GM12892 (cell line): ENCODE data around the gene PSMC4.
"Not testable (repeated sequence)": the region's sequence is repeated elsewhere in the genome, so short reads cannot be mapped to it uniquely, and the experiment has no call there.

Source experiments
- DNase-seq: peaks from one replicate; pipeline ENCODE4 v3.0.0; 2011; ENCODE audit not compliant: insufficient read length
- FAIRE-seq: peaks from 2 replicates; lab custom pipeline; 2011; peaks lifted over from hg19 to GRCh38; lab: Jason Lieb, UNC
- POLR2A ChIP-seq: IDR thresholded peaks from 2 replicates; pipeline ENCODE4 v1.6.1; 2011; ENCODE audit warnings: low read depth, low read length, control low read depth
- POLR2AphosphoS5 ChIP-seq: IDR thresholded peaks from 2 replicates; pipeline ENCODE4 v1.6.1; 2011; ENCODE audit warnings: low read depth, low read length, control low read depth
- TAF1 ChIP-seq: IDR thresholded peaks from 2 replicates; pipeline ENCODE4 v1.6.1; 2011; ENCODE audit warnings: low read depth, mild to moderate bottlenecking, control low read depth, low read length, borderline replicate concordance

Gene PSMC4

DNA sequence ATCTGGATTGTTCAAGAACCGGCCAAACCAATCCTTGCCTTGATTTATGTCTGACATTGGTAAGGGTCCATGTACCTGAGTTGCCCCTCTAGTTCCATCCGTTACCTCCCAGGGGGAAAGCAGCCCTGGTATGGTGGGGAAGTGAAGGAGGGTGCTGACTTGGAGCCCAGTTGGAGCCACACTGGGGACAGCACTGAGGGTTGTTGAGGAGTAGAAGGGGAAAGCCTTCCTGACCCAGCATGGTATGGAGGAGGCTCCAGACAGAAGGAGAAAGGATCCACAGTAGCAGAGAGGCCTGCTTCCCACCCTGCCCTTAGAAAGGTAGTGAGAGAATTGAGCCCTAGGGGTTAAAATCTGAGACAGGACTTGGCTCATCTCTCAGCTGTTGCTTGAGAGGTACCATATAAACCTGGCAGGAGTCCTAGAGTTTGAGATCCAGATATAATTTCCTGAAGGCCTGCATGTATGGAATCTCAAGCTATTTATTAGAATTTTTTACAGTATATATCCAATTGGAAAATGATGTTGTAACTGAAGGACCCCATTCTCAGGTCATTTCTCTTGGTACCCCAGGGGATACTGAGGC is 19.8 kb upstream of the PSMC4 start:
- FAIRE-seq (no peak), DNase-seq (no peak)
- no peak for TF ChIP-seq TAF1
- TF ChIP-seq POLR2AphosphoS5 = no peak
- no peak for TF ChIP-seq POLR2A

DNA sequence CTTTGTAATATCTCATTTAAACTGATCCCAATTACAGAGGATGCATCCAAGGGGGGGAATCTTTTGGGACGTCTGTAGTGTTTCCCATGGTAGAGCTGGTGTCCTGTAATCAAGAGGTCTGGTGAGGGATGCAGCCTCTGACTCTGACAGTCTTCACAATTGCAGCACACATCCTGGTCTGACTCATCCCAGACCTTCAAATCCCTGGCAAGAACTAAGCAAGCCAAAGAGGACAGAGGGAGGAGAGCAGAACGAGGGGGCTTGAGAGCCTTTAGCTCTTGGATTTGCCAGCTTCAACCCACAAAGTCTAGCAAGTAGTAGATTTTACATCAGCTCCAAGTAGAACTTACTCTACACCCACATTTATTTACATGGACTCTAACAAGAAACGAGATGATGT is 19.3 kb upstream of the PSMC4 start:
- no peak for DNase-seq
- TF ChIP-seq POLR2AphosphoS5 = no peak
- no peak for TF ChIP-seq TAF1
- TF ChIP-seq POLR2A = no peak
- no peak for FAIRE-seq

DNA sequence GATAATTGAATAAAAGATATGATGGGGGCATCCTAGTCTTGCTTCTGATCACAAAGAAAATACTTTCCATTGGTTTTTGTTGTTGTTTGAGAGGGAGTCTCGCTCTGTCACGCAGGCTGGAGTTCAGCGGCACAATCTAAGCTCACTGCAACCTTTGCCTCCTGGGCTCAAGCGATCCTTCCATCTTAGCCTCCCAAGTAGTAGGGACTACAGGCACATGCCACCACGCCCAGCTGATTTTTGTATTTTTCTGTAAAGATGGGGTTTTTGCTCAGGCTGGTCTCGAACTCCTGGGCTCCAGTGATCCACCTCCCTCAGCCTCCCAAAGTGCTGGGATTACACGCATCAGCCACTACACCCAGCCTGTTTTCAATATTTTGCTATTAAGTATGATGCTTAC is 17.1 kb upstream of the PSMC4 start:
- DNase-seq (no peak), FAIRE-seq (peak; percentile 30)
- no peak for TF ChIP-seq POLR2AphosphoS5
- no peak for TF ChIP-seq TAF1
- no peak for TF ChIP-seq POLR2A

DNA sequence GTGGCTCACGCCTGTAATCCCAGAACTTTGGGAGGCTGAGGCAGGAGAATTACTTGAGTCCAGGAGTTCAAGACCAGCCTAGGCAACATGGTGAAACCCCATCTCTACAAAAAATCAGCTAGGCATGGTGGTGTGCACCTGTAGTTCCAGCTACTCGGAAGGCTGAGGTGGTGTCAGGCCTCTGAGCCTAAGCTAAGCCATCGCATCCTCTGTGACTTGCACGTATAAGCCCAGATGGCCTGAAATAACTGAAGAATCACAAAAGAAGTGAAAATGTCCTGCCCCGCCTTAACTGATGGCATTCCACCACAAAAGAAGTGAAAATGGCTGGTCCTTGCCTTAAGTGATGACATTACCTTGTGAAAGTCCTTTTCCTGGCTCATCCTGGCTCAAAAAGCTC is 13.1 kb upstream of the PSMC4 start:
- DNase-seq, FAIRE-seq: not testable (repeated sequence)

DNA sequence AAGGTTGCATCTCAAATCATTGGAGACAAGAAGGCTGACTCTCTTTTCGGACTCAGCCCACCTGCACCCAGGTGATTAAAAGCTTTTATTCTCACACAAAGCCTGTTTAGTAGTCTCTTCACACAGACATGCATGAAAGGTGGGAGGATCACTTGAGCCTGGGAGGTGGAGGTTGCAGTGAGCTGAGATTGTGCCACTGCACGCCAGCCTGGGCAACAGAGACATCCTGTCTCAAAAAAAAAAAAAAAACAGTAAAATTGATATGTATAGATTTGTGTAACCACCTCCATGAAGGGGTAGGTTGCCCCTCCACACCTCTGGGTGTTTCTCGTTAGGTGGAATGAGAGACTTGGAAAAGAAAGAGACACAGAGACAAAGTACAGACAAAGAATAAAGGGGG is 12.0 kb upstream of the PSMC4 start:
- FAIRE-seq, DNase-seq: not testable (repeated sequence)

DNA sequence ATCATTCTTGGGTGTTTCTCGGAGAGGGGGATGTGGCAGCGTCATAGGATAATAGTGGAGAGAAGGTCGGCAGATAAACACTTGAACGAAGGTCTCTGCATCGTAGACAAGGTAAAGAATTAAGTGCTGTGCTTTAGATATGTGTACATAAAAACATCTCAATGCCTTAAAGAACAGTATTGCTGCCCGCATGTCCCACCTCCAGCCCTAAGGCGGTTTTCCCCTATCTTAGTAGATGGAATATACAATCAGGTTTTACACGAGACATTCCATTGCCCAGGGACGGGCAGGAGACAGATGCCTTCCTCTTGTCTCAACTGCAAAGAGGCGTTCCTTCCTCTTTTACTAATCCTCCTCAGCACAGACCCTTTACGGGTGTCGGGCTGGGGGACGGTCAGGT is 11.6 kb upstream of the PSMC4 start:
- DNase-seq, FAIRE-seq: not testable (repeated sequence)

DNA sequence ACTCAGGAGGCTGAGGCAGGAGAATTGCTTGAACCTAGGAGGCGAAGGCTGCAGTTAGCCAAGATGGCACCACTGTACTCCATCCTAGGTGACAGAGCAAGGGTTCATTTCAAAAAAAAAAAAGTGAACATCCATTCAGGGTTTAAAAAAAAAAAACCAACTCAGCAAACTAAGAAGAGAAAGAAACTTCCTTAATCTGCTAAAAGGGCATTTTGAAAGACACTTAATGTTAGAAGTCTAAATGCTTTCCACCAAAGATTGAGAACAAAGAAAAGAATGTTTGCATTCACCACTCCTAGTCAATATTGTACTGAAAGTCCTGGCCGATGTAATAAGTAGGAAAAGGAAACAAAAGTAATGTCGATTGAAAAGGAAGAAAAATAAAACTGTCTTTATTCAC is 7.1 kb upstream of the PSMC4 start:
- FAIRE-seq (no peak), DNase-seq (no peak)
- no peak for TF ChIP-seq POLR2A
- no peak for TF ChIP-seq POLR2AphosphoS5
- TF ChIP-seq TAF1 = no peak

DNA sequence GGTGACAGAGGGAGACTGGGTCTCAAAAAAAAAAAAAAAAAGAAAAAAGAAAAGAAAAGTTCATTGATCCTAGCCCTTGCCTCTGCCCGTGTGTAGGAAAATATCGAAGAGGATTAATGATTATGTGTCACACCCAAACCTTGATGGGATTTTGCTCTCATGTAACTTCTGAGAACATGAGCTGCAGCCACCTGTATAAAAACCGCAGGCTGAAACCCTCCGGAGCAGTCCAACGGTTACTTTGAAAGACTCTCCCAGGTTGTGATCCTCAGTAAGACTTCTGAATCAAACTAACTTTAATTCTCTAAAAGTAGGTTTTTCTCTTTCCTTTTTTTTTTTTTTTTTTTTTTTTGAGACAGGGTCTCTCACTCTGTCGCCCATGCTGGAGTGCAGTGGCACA is 4.3 kb upstream of the PSMC4 start:
- no peak for FAIRE-seq
- DNase-seq = no peak
- TF ChIP-seq POLR2AphosphoS5 (no peak), POLR2A (no peak), TAF1 (no peak)

DNA sequence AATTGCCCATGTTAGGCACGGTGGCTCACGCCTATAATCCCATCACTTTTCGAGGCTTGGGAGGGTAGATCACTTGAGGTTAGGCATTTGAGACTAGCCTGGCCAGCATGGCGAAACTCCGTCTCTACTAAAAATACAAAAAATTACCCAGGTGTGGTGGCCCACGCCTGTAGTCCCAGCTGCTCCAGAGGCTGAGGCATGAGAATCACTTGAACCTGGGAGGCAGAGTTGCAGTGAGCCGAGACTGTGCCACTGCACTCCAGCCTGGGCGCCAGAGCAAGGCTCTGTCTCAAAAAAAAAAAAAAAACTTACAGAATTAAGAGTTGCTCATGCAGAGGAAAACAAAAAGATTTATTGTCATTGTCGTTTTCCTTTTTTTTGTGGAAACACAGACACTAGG is 3.4 kb upstream of the PSMC4 start:
- DNase-seq (no peak), FAIRE-seq (no peak)
- TF ChIP-seq POLR2AphosphoS5 (no peak), TAF1 (no peak), POLR2A (no peak)

DNA sequence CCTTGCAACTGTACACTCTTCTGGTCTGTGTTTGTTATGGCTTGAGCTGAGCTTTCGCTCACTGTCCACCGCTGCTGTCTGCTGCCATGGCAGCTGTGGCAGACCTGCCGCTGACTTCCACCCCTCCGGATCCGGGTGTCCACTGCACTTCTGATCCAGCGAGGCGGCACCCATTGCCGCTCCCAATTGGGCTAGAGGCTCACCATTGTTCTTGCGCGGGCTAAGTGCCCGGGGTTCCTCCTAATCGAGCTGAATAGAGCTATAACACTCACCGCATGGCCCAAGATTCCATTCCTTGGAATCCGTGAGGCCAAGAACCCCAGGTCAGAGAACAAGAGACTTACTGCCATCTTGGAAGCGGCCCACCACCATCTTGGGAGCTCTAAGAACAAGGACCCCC is 2.2 kb upstream of the PSMC4 start:
- no peak for FAIRE-seq
- no peak for DNase-seq
- no peak for TF ChIP-seq TAF1
- no peak for TF ChIP-seq POLR2A
- no peak for TF ChIP-seq POLR2AphosphoS5

DNA sequence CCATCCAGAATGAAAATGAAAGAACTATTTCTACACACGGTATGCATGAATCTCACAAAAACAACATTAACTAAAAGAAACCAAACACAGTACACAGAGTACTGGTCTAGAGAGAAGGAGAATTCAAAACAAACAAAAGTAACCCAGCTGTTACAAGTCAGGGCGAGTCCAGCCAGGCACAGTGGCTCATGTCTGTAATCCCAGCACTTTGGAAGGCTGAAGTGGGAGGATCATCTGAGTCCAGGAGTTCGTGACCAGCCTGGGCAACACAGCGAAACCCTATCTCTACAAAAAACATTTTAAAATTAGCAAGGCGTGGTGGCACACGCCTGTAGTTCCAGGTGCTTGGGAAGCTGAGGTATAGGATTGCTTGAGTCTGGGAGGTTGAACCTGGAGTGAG is 1.7 kb upstream of the PSMC4 start:
- FAIRE-seq (no peak), DNase-seq (no peak)
- TF ChIP-seq POLR2A = no peak
- no peak for TF ChIP-seq POLR2AphosphoS5
- TF ChIP-seq TAF1 = no peak

DNA sequence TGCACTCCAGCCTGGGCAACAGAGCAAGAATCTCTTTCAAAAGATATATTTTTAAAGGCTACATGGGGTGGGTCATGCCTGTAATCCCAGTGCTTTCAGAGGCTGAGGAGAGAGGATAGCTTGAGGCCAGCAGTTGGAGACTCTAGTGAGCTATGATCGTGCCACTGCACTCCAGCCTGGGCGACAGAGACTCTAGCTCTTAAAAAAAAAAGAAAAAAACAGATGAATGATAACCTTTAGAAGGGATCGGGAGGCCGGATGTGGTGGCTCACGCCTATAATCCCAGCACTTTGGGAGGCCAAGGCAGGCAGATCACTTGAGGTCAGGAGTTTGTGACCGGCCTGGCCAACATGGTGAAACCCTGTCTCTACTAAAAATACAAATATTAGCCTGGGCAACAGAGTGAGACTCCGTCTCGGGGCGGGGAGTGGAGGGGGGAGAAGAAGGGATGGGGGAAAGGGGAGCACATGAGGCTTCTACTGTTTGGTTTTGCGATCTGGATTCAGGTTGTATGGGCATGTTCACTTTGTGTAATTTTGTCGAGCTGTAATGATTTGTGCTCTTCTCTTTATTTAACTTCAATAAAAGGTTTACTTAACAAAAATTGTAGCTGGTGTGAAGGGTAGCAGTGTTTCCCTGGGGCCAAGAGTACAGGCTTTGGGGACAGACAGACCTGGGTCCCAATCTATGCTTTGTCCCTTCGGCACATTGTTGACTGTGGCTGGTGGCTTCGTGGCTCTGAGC is 1.1 kb upstream of the PSMC4 start:
- FAIRE-seq = no peak
- DNase-seq = no peak
- TF ChIP-seq TAF1 (no peak), POLR2A (no peak), POLR2AphosphoS5 (no peak)

DNA sequence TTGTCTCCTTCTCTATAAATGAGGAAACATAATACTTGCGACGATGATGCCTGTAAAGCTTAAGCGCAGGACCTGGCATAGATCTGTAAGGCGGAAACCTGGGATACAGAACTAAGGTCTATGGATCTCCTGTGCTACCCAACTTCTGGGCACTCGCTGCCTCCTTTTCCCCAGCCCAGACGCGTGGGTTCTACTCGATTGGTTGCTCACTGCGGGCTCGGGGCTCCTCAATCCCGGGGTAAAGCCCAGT is 615 bp upstream of the PSMC4 start:
- no peak for DNase-seq
- FAIRE-seq = no peak
- no peak for TF ChIP-seq POLR2AphosphoS5
- TF ChIP-seq POLR2A = no peak
- TF ChIP-seq TAF1 = no peak
